ENCODE measurements around the gene DUS2.
"Not testable (repeated sequence)": the region's sequence is repeated elsewhere in the genome, so short reads cannot be mapped to it uniquely, and the experiment has no call there.

The DUS2 gene

GRCh38 chr16:68078701-68079375, 55.8 kb downstream of the DUS2 start:
- DNase-seq = no peak

- no peak for DNase-seq
Observed at GRCh38 chr16:68079376-68079625, 56.2 kb downstream of the DUS2 start.

- peak; percentile 66 for DNase-seq
Observed at GRCh38 chr16:68079626-68080344, 56.7 kb downstream of the DUS2 start.

GRCh38 chr16:68081861-68082628, 59.0 kb downstream of the DUS2 start:
- no peak for DNase-seq

GRCh38 chr16:68082629-68083238, 59.6 kb downstream of the DUS2 start:
- DNase-seq = no peak

- DNase-seq = no peak
Observed at GRCh38 chr16:68083239-68083781, 60.2 kb downstream of the DUS2 start.

GRCh38 chr16:68083861-68084503, 60.9 kb downstream of the DUS2 start:
- DNase-seq = no peak

GRCh38 chr16:68084504-68085258, 61.6 kb downstream of the DUS2 start:
- DNase-seq = peak; percentile 67

GRCh38 chr16:68085259-68086071, 62.4 kb downstream of the DUS2 start, which contains the start of gene NFATC3:
Gene NFATC3, plus strand, starts transcription at chr16:68085370. Its CDS starts 312 bp downstream, at chr16:68085682.
- DNase-seq = peak; percentile 96

GRCh38 chr16:68086336-68086841, 63.3 kb downstream of the DUS2 start:
- DNase-seq = no peak

GRCh38 chr16:68086860-68087268, 63.8 kb downstream of the DUS2 start:
- no peak for DNase-seq

- no peak for DNase-seq
Observed at GRCh38 chr16:68087688-68088087, 64.6 kb downstream of the DUS2 start.

GRCh38 chr16:68088130-68088972, 65.3 kb downstream of the DUS2 start:
- DNase-seq = no peak

- DNase-seq = no peak
Observed at GRCh38 chr16:68089067-68089466, 66.0 kb downstream of the DUS2 start.

- no peak for DNase-seq
Observed at GRCh38 chr16:68090130-68090529, 67.0 kb downstream of the DUS2 start.

GRCh38 chr16:68090533-68090932, 67.4 kb downstream of the DUS2 start:
- no peak for DNase-seq

GRCh38 chr16:68091380-68092261, 68.5 kb downstream of the DUS2 start:
- no peak for DNase-seq

GRCh38 chr16:68092275-68092674, 69.2 kb downstream of the DUS2 start:
- not testable (repeated sequence) for DNase-seq

Data from activated T-cell treated with anti-CD3 and anti-CD28 coated beads for 4 hours (primary cell).